ENCODE data around the gene PANK1. TPM values are rescaled to one million over a fixed set of nuclear protein-coding genes. Genes with fewer than 3 reads are reported as not detected.
"Not testable (repeated sequence)": the region's sequence is repeated elsewhere in the genome, so short reads cannot be mapped to it uniquely, and the experiment has no call there.

The PANK1 gene
- total RNA-seq, 1 donor from 2014 or later = 6.0 TPM

- no peak for DNase-seq (ENCODE audit: low spot score)
These were observed 77.3 kb downstream of the PANK1 start for GRCh38 chr10:89567576-89568245.

GRCh38 chr10:89566992-89567391 lies 78.0 kb downstream of the PANK1 start:
- DNase-seq (ENCODE audit: low spot score) = no peak

- DNase-seq (ENCODE audit: low spot score) = no peak
These were observed 78.7 kb downstream of the PANK1 start for GRCh38 chr10:89566095-89566950.

- DNase-seq (ENCODE audit: low spot score) = no peak
These were observed 79.9 kb downstream of the PANK1 start for GRCh38 chr10:89565180-89565579.

GRCh38 chr10:89563861-89564478 lies 81.1 kb downstream of the PANK1 start:
- DNase-seq (ENCODE audit: low spot score) = peak; percentile 60

GRCh38 chr10:89563311-89563710 lies 81.7 kb downstream of the PANK1 start:
- no peak for DNase-seq (ENCODE audit: low spot score)

- no peak for DNase-seq (ENCODE audit: low spot score)
These were observed 88.4 kb downstream of the PANK1 start for GRCh38 chr10:89556600-89556999.

- no peak for DNase-seq (ENCODE audit: low spot score)
These were observed 89.2 kb downstream of the PANK1 start for GRCh38 chr10:89555688-89556445.

- no peak for DNase-seq (ENCODE audit: low spot score)
These were observed 90.6 kb downstream of the PANK1 start for GRCh38 chr10:89554433-89554832.

GRCh38 chr10:89553064-89553734 lies 91.8 kb downstream of the PANK1 start:
- peak; percentile 63 for DNase-seq (ENCODE audit: low spot score)

DNA sequence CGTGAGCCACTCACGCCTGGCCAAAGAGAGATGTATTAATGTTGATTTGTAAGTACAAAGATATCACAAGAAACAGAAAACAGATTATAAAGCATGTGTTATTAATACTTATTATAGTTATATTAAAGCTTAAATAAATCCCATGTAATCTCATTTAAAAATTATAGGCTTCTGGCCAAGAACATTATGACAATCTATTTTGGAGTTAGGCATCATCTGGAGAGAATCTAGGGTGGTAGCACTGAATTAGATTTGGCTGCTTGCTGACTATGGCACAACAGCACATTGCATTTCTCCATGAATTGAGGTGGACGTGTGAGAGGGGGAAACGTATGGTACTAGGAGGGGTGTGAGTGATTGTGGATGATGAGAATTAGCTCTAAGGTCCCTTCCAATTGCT lies 92.8 kb downstream of the PANK1 start:
- DNase-seq (ENCODE audit: low spot score) = no peak

- DNase-seq (ENCODE audit: low spot score) = peak; percentile 58
These were observed 94.5 kb downstream of the PANK1 start for GRCh38 chr10:89550509-89550908.

- DNase-seq (ENCODE audit: low spot score) = no peak
These were observed 95.5 kb downstream of the PANK1 start for GRCh38 chr10:89549510-89549909.

DNA sequence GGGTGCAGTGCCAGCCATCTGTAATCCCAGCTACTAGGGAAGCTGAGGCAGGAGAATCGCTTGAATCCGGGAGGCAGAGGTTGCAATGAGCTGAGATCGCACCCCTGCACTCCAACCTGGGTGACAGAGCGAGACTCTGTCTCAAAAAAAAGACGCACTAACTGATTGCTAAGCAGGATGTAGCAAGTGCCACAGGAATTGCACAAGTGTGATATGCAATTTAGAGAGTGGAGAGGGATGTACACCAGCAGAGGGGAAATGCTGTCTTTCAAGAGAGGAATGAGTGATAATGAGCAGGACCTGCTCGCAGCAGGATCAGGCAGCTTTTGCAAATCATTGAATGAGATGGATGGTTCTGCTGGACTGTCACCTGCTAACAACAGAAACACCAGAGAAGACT lies 96.4 kb downstream of the PANK1 start:
- no peak for DNase-seq (ENCODE audit: low spot score)

DNA sequence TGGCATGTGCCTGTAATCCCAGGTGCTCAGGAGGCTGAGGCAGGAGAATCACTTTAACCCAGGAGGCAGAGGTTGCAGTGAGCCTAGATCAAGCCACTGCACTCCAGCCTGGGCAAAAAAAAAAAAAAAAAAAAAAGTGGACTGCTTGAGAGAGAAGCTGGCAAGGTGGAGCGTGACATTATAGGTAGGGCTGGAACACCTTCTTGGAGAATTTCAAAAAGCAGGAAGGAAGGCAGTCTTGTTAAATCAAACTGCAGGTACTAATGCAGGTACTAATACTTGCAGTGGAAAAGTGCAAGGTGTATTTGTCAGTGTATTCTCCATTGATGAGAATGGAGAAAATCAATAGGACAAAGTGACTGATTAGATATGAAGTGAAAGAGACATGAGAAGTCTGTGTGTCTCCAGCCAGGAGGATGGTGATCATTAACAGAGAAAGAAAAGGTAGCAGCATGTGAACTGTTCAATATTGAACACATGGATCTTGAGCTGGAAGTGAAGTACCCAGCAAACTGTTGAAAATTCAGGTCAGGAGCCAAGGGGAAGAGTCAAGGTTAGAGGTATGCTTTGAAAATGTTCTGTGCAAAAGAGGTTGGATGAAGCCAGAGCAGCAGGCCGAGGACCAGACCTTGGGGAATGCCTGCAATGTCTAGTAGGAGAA lies 97.1 kb downstream of the PANK1 start:
- DNase-seq (ENCODE audit: low spot score) = no peak

- not testable (repeated sequence) for DNase-seq (ENCODE audit: low spot score)
These were observed 98.4 kb downstream of the PANK1 start for GRCh38 chr10:89546651-89547050.

DNA sequence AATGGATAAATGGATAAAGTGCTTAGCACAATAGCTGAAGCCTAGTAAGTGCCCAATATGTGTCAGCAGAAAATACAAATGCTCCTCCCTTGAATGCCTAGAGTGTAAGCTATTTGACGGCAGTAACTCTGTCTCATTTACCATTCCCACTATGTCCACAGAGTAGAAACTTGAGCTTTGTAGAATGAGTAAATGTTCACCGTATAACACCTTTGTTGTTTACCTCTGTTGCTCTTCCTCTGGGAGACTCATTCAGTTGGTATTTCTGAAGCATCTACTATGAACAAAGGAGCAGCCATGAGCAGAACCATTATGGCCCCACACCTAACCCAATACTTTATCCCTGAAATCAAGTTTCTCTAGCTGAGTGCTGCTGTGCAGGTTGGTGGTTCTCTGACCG lies 101.2 kb downstream of the PANK1 start:
- DNase-seq (ENCODE audit: low spot score) = no peak

- no peak for DNase-seq (ENCODE audit: low spot score)
These were observed 104.6 kb downstream of the PANK1 start for GRCh38 chr10:89540420-89540949.

DNA sequence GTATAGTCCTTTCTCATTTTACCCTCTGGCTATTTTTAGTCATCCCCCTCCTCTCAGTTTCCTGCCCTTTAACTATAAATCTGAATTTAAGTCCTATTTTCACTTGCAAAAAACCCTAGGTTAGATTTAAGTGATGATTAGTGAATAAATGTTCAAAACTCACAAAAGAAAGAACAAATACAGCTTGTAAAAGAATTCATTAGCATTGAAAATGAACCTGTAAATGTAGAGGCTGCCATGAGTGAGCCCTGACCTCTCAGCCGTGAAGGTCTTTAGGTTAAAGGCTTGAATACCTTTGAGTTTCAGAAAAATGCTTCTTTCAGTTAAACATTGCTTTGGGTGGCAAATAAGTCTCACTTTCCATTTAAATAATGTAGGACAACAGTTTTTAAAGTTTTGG lies 107.7 kb downstream of the PANK1 start:
- DNase-seq (ENCODE audit: low spot score) = no peak

GRCh38 chr10:89536013-89536354 lies 109.1 kb downstream of the PANK1 start:
- DNase-seq (ENCODE audit: low spot score) = no peak

All from umbilical cord (tissue), 2 donors.